Right lobe of liver (tissue), 4 donors: ENCODE measurements around the gene CAPN10.

ENCODE experiments used
- CTCF ChIP-seq, 4 donors: fragments of 200-600 bp in 3 of 4; fragments of 450-650 bp in 1 of 4; IDR thresholded peaks; one replicate each; pipeline versions ENCODE4 v1.5.1 to v1.8.0; 2016 to 2022; ENCODE audit warnings: antibody characterized with exemption in 4 of 4, mild to moderate bottlenecking in 2 of 4
- POLR2A ChIP-seq: fragments of 450-650 bp; IDR thresholded peaks from one replicate; pipeline ENCODE4 v1.6.1; 2017; ENCODE audit warnings: antibody characterized with exemption, mild to moderate bottlenecking
- donor health status: DM: no; HTN: no; CAD: no.
- donor health status: DM: no; HTN: no; CAD: no.
- donor health status: DM: no; HTN: yes; CAD: no.

- TF ChIP-seq CTCF (IDR thresholded peaks at IDR 0.05), result no peak
- no peak for TF ChIP-seq POLR2A
Measured at GRCh38 chr2:240638512-240639160, 52.1 kb downstream of the CAPN10 start.
